K562 (cell line): ENCODE measurements around the gene FARP2. TPM values are rescaled to one million over a fixed set of nuclear protein-coding genes. Genes with fewer than 3 reads are reported as not detected.

Experiments used
- CBFA2T2 ChIP-seq: fragments of 450-650 bp; conservative IDR thresholded peaks from 2 replicates; pipeline ENCODE4 v1.6.1; 2017; ENCODE audit warnings: mild to moderate bottlenecking
- FOSL1 ChIP-seq: fragments of 200-800 bp; sonication (Bioruptor generic); conservative IDR thresholded peaks from 2 replicates; pipeline ENCODE4 v1.6.1; 2016; ENCODE audit warnings: missing genetic modification characterization, missing compliant biosample characterization
- FOXM1 ChIP-seq, 2 experiments: fragments of 450-650 bp in 1 of 2; sonication (generic) in 1 of 2; formaldehyde crosslinking in 1 of 2; IDR thresholded peaks; 2 replicates each; pipeline versions ENCODE4 v1.6.1 to v1.9.0; 2017 to 2022; ENCODE audit warnings: low read depth in 2 of 2, mild to moderate bottlenecking in 2 of 2, missing genetic modification reagents in 1 of 2, moderate library complexity in 1 of 2
- GATA2 ChIP-seq: sonication (generic); formaldehyde crosslinking; IDR thresholded peaks from 2 replicates; pipeline ENCODE4 v1.4.0; 2020; ENCODE audit warnings: mild to moderate bottlenecking, missing genetic modification reagents
- NFYB ChIP-seq: IDR thresholded peaks from 2 replicates; pipeline ENCODE4 v1.6.1; 2011; ENCODE audit warnings: mild to moderate bottlenecking, moderate library complexity; ENCODE audit not compliant: insufficient read length; ENCODE audit errors: extremely low read depth
- NR2C1 ChIP-seq, 2 experiments: fragments of 450-650 bp; IDR thresholded peaks; 2 replicates each; pipeline ENCODE4 v1.6.1; 2017; ENCODE audit warnings: mild to moderate bottlenecking in 2 of 2, antibody characterized with exemption in 1 of 2, inconsistent platforms in 1 of 2, missing compliant biosample characterization in 1 of 2, missing genetic modification characterization in 1 of 2
- PML ChIP-seq: IDR thresholded peaks from 2 replicates; pipeline ENCODE4 v1.6.1; 2012; ENCODE audit warnings: low read length, inconsistent platforms
- PPARD ChIP-seq: fragments of 250-450 bp; sonication (Bioruptor Pico); IDR thresholded peaks from 2 replicates; pipeline ENCODE4 v1.8.0; 2022; ENCODE audit warnings: inconsistent platforms, mild to moderate bottlenecking, moderate library complexity
- PRMT5 ChIP-seq: sonication (generic); formaldehyde crosslinking; IDR thresholded peaks from 2 replicates; pipeline ENCODE4 v1.5.0; 2020; ENCODE audit warnings: missing genetic modification reagents
- PYGO2 ChIP-seq: fragments of 450-650 bp; IDR thresholded peaks from 2 replicates; pipeline ENCODE4 v1.6.1; 2016; ENCODE audit warnings: mild to moderate bottlenecking, missing genetic modification characterization, moderate library complexity, missing compliant biosample characterization
- RCOR1 ChIP-seq, 2 experiments: IDR thresholded peaks; 2 replicates each; pipeline ENCODE4 v1.6.1; 2012; ENCODE audit warnings: low read depth in 2 of 2, low read length in 2 of 2, borderline replicate concordance in 1 of 2, improper control_type of control experiment in 1 of 2
- RUNX1 ChIP-seq: sonication (generic); IDR thresholded peaks from 2 replicates; pipeline ENCODE4 v1.6.1; 2016; ENCODE audit warnings: antibody characterized with exemption, low read depth
- ZFP30 ChIP-seq: fragments of 250-450 bp; sonication (Bioruptor Pico); IDR thresholded peaks from 2 replicates; pipeline ENCODE4 v1.8.0; 2022; ENCODE audit warnings: moderate library complexity, mild to moderate bottlenecking, inconsistent platforms, borderline replicate concordance
- ZNF766 ChIP-seq: fragments of 200-800 bp; sonication (Bioruptor generic); conservative IDR thresholded peaks from 2 replicates; pipeline ENCODE4 v1.6.1; 2016; ENCODE audit warnings: missing genetic modification characterization, missing compliant biosample characterization
- polyA plus RNA-seq, 8 experiments: library from polyadenylated mRNA; depleted of rRNA in 4 of 8; stranded (reverse) in 5 of 8; unstranded in 3 of 8; fragments of >200 nt; fragmentation: Nextera tagmentation in 2 of 8; fragmentation: Illumina TruSeq in 1 of 8; extraction: Ambion mirVana in 2 of 8; extraction: Trizol in 1 of 8; gene quantifications; 2 replicates each; pipeline versions ENCODE4 v1.2.1 to v1.2.3, GENCODE V29; 2011 to 2014; ENCODE audit warnings: inconsistent platforms in 1 of 8, missing spikeins in 1 of 8
- total RNA-seq, 7 experiments: library from RNA; depleted of rRNA in 6 of 7; stranded (reverse); fragments of >200 nt in 6 of 7; fragmentation: Illumina TruSeq in 2 of 7; extraction: Trizol in 2 of 7; gene quantifications; 2 replicates each; pipeline versions ENCODE4 v1.2.1 to v1.2.3, GENCODE V29; 2011 to 2021; ENCODE audit warnings: low replicate concordance in 1 of 7
- TF ChIP-seq, protein P1 (sequence below): fragments of 450-650 bp; IDR thresholded peaks from 2 replicates; pipeline ENCODE4 v1.6.1; 2016; ENCODE audit warnings: mild to moderate bottlenecking, moderate library complexity
- TF ChIP-seq, protein P2 (sequence below): fragments of 250-450 bp; sonication (Bioruptor Pico); IDR thresholded peaks from 2 replicates; pipeline ENCODE4 v1.5.1; 2021; ENCODE audit warnings: mild to moderate bottlenecking

FARP2 gene
- total and polyA plus RNA-seq, 9 of the 15 experiments (the other 6 are each of a cell fraction or from before 2014, with no cell fraction given) = 4.1 to 38.1 (median 21.1) TPM

DNA sequence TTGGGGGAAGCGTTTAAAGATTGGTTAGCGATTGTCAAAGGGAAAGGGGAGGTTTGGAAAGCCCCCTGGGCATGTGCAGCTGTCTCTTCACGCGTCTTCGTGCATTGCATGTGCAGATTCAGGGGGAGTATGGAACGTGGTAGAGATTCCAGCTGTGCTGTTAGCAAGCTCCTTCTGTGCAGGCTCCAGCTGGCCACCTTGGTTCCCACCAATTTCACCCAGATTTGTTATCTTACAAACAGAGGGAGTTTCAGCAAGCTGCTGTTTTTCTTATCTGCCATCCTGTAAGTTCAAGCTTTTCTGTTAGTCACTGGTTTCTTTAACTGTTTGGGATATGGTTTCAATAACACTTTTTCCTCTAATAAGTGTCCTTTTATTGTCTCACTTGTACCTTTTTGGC is 30.4 kb downstream of the FARP2 start (continued):
- TF ChIP-seq NR2C1 (IDR thresholded peaks at IDR 0.05) (no peak), NR2C1 (tag; IDR thresholded peaks at IDR 0.05) (no peak), FOSL1 (no peak), PPARD (CRISPR knock-in tag) (no peak), ZFP30 (no peak), NFYB (no peak), PYGO2 (tag) (no peak), GATA2 (peak; percentile 52; the same call in 1 of the 2 replicates), PRMT5 (CRISPR knock-in tag) (no peak), RCOR1 (IDR thresholded peaks at IDR 0.05; ENCODE audit: borderline replicate concordance in 1 of 2, low read depth in 2 of 2, low read length in 2 of 2) (peak in 1 of 2 experiments; percentile 71; a peak in 2 of 4 replicates), ZNF766 (0 out of 2 replicates have a peak, but pooled peaks have one; percentile 29), RUNX1 (no peak), PML (0 out of 2 replicates have a peak, but pooled peaks have one; percentile 38), CBFA2T2 (peak; percentile 84), FOXM1 (IDR thresholded peaks at IDR 0.05; ENCODE audit: low read depth) (no peak), FOXM1 (CRISPR knock-in tag; IDR thresholded peaks at IDR 0.05; ENCODE audit: low read depth) (no peak)
- TF ChIP-seq, protein P1, sequence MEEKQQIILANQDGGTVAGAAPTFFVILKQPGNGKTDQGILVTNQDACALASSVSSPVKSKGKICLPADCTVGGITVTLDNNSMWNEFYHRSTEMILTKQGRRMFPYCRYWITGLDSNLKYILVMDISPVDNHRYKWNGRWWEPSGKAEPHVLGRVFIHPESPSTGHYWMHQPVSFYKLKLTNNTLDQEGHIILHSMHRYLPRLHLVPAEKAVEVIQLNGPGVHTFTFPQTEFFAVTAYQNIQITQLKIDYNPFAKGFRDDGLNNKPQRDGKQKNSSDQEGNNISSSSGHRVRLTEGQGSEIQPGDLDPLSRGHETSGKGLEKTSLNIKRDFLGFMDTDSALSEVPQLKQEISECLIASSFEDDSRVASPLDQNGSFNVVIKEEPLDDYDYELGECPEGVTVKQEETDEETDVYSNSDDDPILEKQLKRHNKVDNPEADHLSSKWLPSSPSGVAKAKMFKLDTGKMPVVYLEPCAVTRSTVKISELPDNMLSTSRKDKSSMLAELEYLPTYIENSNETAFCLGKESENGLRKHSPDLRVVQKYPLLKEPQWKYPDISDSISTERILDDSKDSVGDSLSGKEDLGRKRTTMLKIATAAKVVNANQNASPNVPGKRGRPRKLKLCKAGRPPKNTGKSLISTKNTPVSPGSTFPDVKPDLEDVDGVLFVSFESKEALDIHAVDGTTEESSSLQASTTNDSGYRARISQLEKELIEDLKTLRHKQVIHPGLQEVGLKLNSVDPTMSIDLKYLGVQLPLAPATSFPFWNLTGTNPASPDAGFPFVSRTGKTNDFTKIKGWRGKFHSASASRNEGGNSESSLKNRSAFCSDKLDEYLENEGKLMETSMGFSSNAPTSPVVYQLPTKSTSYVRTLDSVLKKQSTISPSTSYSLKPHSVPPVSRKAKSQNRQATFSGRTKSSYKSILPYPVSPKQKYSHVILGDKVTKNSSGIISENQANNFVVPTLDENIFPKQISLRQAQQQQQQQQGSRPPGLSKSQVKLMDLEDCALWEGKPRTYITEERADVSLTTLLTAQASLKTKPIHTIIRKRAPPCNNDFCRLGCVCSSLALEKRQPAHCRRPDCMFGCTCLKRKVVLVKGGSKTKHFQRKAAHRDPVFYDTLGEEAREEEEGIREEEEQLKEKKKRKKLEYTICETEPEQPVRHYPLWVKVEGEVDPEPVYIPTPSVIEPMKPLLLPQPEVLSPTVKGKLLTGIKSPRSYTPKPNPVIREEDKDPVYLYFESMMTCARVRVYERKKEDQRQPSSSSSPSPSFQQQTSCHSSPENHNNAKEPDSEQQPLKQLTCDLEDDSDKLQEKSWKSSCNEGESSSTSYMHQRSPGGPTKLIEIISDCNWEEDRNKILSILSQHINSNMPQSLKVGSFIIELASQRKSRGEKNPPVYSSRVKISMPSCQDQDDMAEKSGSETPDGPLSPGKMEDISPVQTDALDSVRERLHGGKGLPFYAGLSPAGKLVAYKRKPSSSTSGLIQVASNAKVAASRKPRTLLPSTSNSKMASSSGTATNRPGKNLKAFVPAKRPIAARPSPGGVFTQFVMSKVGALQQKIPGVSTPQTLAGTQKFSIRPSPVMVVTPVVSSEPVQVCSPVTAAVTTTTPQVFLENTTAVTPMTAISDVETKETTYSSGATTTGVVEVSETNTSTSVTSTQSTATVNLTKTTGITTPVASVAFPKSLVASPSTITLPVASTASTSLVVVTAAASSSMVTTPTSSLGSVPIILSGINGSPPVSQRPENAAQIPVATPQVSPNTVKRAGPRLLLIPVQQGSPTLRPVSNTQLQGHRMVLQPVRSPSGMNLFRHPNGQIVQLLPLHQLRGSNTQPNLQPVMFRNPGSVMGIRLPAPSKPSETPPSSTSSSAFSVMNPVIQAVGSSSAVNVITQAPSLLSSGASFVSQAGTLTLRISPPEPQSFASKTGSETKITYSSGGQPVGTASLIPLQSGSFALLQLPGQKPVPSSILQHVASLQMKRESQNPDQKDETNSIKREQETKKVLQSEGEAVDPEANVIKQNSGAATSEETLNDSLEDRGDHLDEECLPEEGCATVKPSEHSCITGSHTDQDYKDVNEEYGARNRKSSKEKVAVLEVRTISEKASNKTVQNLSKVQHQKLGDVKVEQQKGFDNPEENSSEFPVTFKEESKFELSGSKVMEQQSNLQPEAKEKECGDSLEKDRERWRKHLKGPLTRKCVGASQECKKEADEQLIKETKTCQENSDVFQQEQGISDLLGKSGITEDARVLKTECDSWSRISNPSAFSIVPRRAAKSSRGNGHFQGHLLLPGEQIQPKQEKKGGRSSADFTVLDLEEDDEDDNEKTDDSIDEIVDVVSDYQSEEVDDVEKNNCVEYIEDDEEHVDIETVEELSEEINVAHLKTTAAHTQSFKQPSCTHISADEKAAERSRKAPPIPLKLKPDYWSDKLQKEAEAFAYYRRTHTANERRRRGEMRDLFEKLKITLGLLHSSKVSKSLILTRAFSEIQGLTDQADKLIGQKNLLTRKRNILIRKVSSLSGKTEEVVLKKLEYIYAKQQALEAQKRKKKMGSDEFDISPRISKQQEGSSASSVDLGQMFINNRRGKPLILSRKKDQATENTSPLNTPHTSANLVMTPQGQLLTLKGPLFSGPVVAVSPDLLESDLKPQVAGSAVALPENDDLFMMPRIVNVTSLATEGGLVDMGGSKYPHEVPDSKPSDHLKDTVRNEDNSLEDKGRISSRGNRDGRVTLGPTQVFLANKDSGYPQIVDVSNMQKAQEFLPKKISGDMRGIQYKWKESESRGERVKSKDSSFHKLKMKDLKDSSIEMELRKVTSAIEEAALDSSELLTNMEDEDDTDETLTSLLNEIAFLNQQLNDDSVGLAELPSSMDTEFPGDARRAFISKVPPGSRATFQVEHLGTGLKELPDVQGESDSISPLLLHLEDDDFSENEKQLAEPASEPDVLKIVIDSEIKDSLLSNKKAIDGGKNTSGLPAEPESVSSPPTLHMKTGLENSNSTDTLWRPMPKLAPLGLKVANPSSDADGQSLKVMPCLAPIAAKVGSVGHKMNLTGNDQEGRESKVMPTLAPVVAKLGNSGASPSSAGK = peak; percentile 72
- TF ChIP-seq, protein P2, sequence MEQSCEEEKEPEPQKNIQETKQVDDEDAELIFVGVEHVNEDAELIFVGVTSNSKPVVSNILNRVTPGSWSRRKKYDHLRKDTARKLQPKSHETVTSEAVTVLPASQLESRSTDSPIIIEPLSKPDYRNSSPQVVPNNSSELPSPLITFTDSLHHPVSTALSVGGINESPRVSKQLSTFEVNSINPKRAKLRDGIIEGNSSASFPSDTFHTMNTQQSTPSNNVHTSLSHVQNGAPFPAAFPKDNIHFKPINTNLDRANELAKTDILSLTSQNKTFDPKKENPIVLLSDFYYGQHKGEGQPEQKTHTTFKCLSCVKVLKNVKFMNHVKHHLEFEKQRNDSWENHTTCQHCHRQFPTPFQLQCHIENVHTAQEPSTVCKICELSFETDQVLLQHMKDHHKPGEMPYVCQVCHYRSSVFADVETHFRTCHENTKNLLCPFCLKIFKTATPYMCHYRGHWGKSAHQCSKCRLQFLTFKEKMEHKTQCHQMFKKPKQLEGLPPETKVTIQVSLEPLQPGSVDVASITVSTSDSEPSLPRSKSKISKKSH (CRISPR knock-in tag) = no peak
